ENCODE data around the gene PDZD4.

GRCh38 chrX:153831429-153832150 is 1.2 kb upstream of the PDZD4 start:
- no peak for TF ChIP-seq FOXK2 (IDR thresholded peaks at IDR 0.05)
- no peak for TF ChIP-seq SP1 (IDR thresholded peaks at IDR 0.05)
- no peak for TF ChIP-seq ZNF384 (IDR thresholded peaks at IDR 0.05)
- TF ChIP-seq PKNOX1 (IDR thresholded peaks at IDR 0.05), result no peak
- no peak for TF ChIP-seq SUZ12 (IDR thresholded peaks at IDR 0.05)
- TF ChIP-seq FOXM1 (IDR thresholded peaks at IDR 0.05; ENCODE audit: borderline replicate concordance), result no peak
- no peak for TF ChIP-seq CTBP1 (IDR thresholded peaks at IDR 0.05; ENCODE audit: borderline replicate concordance)
